PC-3 (cell line): ENCODE measurements around the gene ARSD. TPM values are rescaled to one million over a fixed set of nuclear protein-coding genes. Genes with fewer than 3 reads are reported as not detected.

Experiments
- ATAC-seq: fragments of 200-7000 bp; cut with Tn5 transposase; 2 replicates; pipeline ENCODE4 v1.9.1; 2020; ENCODE audit warnings: mild to moderate bottlenecking, moderate library complexity
- BruUV-seq: library from RNA; stranded (reverse); fragments of 400-500 nt; replicated peaks from 2 replicates; lab custom pipeline; 2021; lab: Mats Ljungman, UMichigan
- CTCF ChIA-PET: fragments of 300-600 bp; sonication (Branson Sonifier 250); formaldehyde crosslinking; loops from one replicate; lab custom pipeline; 2022; ENCODE audit warnings: antibody characterized with exemption; lab: Charles Lee
- POLR2A ChIA-PET: fragments of 300-600 bp; sonication (Branson Sonifier 250); formaldehyde crosslinking; loops from one replicate; lab custom pipeline; 2022; ENCODE audit warnings: antibody characterized with exemption; ENCODE audit not compliant: unreplicated experiment; lab: Charles Lee
- DNase-seq: peaks from one replicate; pipeline ENCODE4 v3.0.0-alpha.2; 2015
- H2AFZ ChIP-seq: fragments of 300-600 bp; sonication (generic); 2 replicates; pipeline ENCODE4 v1.6.0; 2016; ENCODE audit warnings: antibody characterized with exemption, low read length
- H3F3A ChIP-seq: fragments of 300-600 bp; sonication (generic); one replicate; pipeline ENCODE4 v1.6.0; 2017; ENCODE audit warnings: antibody characterized with exemption, low read length, control low read depth, mild to moderate bottlenecking; ENCODE audit not compliant: unreplicated experiment
- H3K27ac ChIP-seq: fragments of 300-600 bp; sonication (generic); 2 replicates; pipeline ENCODE4 v1.5.1; 2016; ENCODE audit warnings: mild to moderate bottlenecking, low read length
- H3K27me3 ChIP-seq: fragments of 300-600 bp; sonication (generic); 2 replicates; pipeline ENCODE4 v1.6.1; 2016; ENCODE audit warnings: low read length, mixed read lengths
- H3K36me3 ChIP-seq: fragments of 300-600 bp; sonication (generic); 2 replicates; pipeline ENCODE4 v1.6.1; 2016; ENCODE audit warnings: low read depth, mixed run types, low read length, mixed read lengths
- H3K4me1 ChIP-seq: fragments of 300-600 bp; sonication (generic); 2 replicates; pipeline ENCODE4 v1.5.1; 2016; ENCODE audit warnings: low read length; ENCODE audit not compliant: insufficient read depth
- H3K4me2 ChIP-seq: fragments of 300-600 bp; sonication (generic); 2 replicates; pipeline ENCODE4 v1.6.0; 2016; ENCODE audit warnings: low read length
- H3K4me3 ChIP-seq: fragments of 300-600 bp; sonication (generic); 2 replicates; pipeline ENCODE4 v1.5.1; 2016; ENCODE audit warnings: mild to moderate bottlenecking, low read length, mixed read lengths
- H3K79me2 ChIP-seq: fragments of 300-600 bp; sonication (generic); 2 replicates; pipeline ENCODE4 v1.6.1; 2017; ENCODE audit warnings: low read length, mixed read lengths
- H3K9ac ChIP-seq: fragments of 300-600 bp; sonication (generic); 2 replicates; pipeline ENCODE4 v1.6.0; 2016; ENCODE audit warnings: mild to moderate bottlenecking, low read length
- H3K9me2 ChIP-seq: fragments of 300-600 bp; sonication (generic); replicated peaks from 2 replicates; pipeline ENCODE4 v1.6.1; 2016; ENCODE audit warnings: mixed run types, low read length, mixed read lengths
- H3K9me3 ChIP-seq: fragments of 300-600 bp; sonication (generic); 2 replicates; pipeline ENCODE4 v1.6.1; 2016; ENCODE audit warnings: low read length, mixed read lengths
- H4K20me1 ChIP-seq: fragments of 300-600 bp; sonication (generic); 2 replicates; pipeline ENCODE4 v1.6.1; 2016; ENCODE audit warnings: low read length, mixed read lengths
- CTCF ChIP-seq: fragments of 300-600 bp; sonication (generic); conservative IDR thresholded peaks from 2 replicates; pipeline ENCODE4 v1.5.1; 2017; ENCODE audit warnings: antibody characterized with exemption, low read depth, mild to moderate bottlenecking, low read length
- EZH2 ChIP-seq: fragments of 300-600 bp; sonication (generic); IDR thresholded peaks from one replicate; pipeline ENCODE4 v1.6.1; 2017; ENCODE audit warnings: antibody characterized with exemption, mild to moderate bottlenecking, low read length; ENCODE audit not compliant: unreplicated experiment
- EZH2phosphoT487 ChIP-seq: fragments of 300-600 bp; sonication (generic); IDR thresholded peaks from 2 replicates; pipeline ENCODE4 v1.6.1; 2018; ENCODE audit warnings: mild to moderate bottlenecking, antibody characterized with exemption, low read length, borderline replicate concordance
- intact Hi-C: fragments of 100-400 bp; cut with micrococcal nuclease; formaldehyde crosslinking; loops from 2 replicates; pipeline ENCODE4 v1.9.0; 2023
- total RNA-seq: library from RNA; depleted of rRNA; stranded (reverse); fragments of >200 nt; gene quantifications from 2 replicates; pipeline ENCODE4 v1.2.3, GENCODE V29; 2014

Gene ARSD
- total RNA-seq, 1 experiment from 2014 or later: 13.8 TPM

- H3F3A ChIP-seq: no peaks in the 10 kb centered on the region
- H3K4me3 ChIP-seq: no peak overlapping the region
- no peaks in the 10 kb centered on the region for H4K20me1 ChIP-seq
- peak; percentile 62 for TF ChIP-seq CTCF
- no peak for TF ChIP-seq EZH2
- POLR2A ChIA-PET: no interaction called here
- no peak overlapping the region for H3K4me2 ChIP-seq
- no TSS peak for BruUV-seq
- H3K9me3 ChIP-seq: no peaks in the 10 kb centered on the region
- no peak overlapping the region for H3K27ac ChIP-seq
- ATAC-seq: peak; percentile 50; the same call in 1 of the 2 replicates
- H3K79me2 ChIP-seq: no peaks in the 10 kb centered on the region
- no peak overlapping the region for H2AFZ ChIP-seq
- DNase-seq: peak; percentile 26
- H3K9ac ChIP-seq: no peak overlapping the region
- H3K9me2 ChIP-seq: no peaks in the 10 kb centered on the region
- H3K4me1 ChIP-seq: no peaks in the 10 kb centered on the region
- no peaks in the 10 kb centered on the region for H3K36me3 ChIP-seq
- intact Hi-C loops: no loop called here
- no peaks in the 10 kb centered on the region; the same call in 1 of the 2 replicates for H3K27me3 ChIP-seq
- CTCF ChIA-PET: interaction anchor here (0.5 to 0.7 kb wide), 3 partner anchors 13 to 673 kb away, joined by 4 to 7 read pairs (median 7); no protein-coding TSS in a partner anchor
Observed at GRCh38 chrX:2875798-2876399, 53.2 kb downstream of the ARSD start.

- no peak overlapping the region for H2AFZ ChIP-seq
- H4K20me1 ChIP-seq: no peaks in the 10 kb centered on the region
- no peaks in the 10 kb centered on the region for H3F3A ChIP-seq
- no peak overlapping the region for H3K9ac ChIP-seq
- H3K27ac ChIP-seq: no peak overlapping the region
- DNase-seq (no peak), ATAC-seq (no peak)
- ChIA-PET CTCF (interaction anchor here (0.7 kb wide), 1 partner anchor 674 kb away, joined by 7 read pairs; no protein-coding TSS in a partner anchor), POLR2A (no interaction called here)
- no peak overlapping the region for H3K4me3 ChIP-seq
- H3K79me2 ChIP-seq: no peaks in the 10 kb centered on the region
- no peak overlapping the region for H3K4me2 ChIP-seq
- H3K4me1 ChIP-seq: no peaks in the 10 kb centered on the region
- intact Hi-C loops: no loop called here
- no peaks in the 10 kb centered on the region; the same call in 1 of the 2 replicates for H3K27me3 ChIP-seq
- H3K36me3 ChIP-seq: no peaks in the 10 kb centered on the region
- H3K9me2 ChIP-seq: no peaks in the 10 kb centered on the region
- no TSS peak for BruUV-seq
- H3K9me3 ChIP-seq: no peaks in the 10 kb centered on the region
- TF ChIP-seq EZH2phosphoT487 (no peak), CTCF (no peak), EZH2 (no peak)
Observed at GRCh38 chrX:2875136-2875481, 54.0 kb downstream of the ARSD start.
